Activated CD8-positive, alpha-beta T cell treated with anti-CD3 and anti-CD28 coated beads for 36 hours (primary cell): ENCODE results near the gene RAD51B. TPM values are rescaled to one million over a fixed set of nuclear protein-coding genes. Genes with fewer than 3 reads are reported as not detected.
"Not testable (repeated sequence)": the region's sequence is repeated elsewhere in the genome, so short reads cannot be mapped to it uniquely, and the experiment has no call there.

Experiments
- ATAC-seq: fragments of 200-7000 bp; cut with Tn5 transposase; one replicate; pipeline ENCODE4 v1.10.0; 2021; ENCODE audit warnings: mild to moderate bottlenecking, moderate library complexity
- CTCF ChIA-PET: fragments of 350-600 bp; sonication (Branson Sonifier 250); formaldehyde crosslinking; loops from one replicate; lab custom pipeline; 2021; ENCODE audit warnings: antibody characterized with exemption; lab: Charles Lee
- POLR2A ChIA-PET: fragments of 350-600 bp; sonication (Branson Sonifier 250); formaldehyde crosslinking; loops from one replicate; lab custom pipeline; 2021; ENCODE audit warnings: antibody characterized with exemption; lab: Charles Lee
- DNase-seq: peaks from one replicate; pipeline ENCODE4 v3.0.0-alpha.2; 2020
- H3K27ac Mint-ChIP-seq: one replicate; pipeline ENCODE4 v1.8.0; 2021; ENCODE audit warnings: mild to moderate bottlenecking, mixed read lengths
- H3K27me3 Mint-ChIP-seq: one replicate; pipeline ENCODE4 v1.8.0; 2021; ENCODE audit warnings: mixed read lengths
- H3K36me3 Mint-ChIP-seq: one replicate; pipeline ENCODE4 v1.8.0; 2021; ENCODE audit warnings: low read depth, mixed read lengths
- H3K4me1 Mint-ChIP-seq: one replicate; pipeline ENCODE4 v1.8.0; 2021; ENCODE audit warnings: low read depth, mixed read lengths
- H3K4me3 Mint-ChIP-seq: one replicate; pipeline ENCODE4 v1.8.0; 2021; ENCODE audit warnings: mild to moderate bottlenecking, moderate library complexity, mixed read lengths
- H3K9me3 Mint-ChIP-seq: one replicate; pipeline ENCODE4 v1.8.0; 2021; ENCODE audit warnings: mixed read lengths
- intact Hi-C: fragments of 100-400 bp; cut with micrococcal nuclease; formaldehyde crosslinking; loops from one replicate; pipeline ENCODE4 v1.10.0; 2022
- total RNA-seq, 2 experiments: library from RNA; stranded (reverse); gene quantifications; one replicate each; pipeline ENCODE4 v1.2.3, GENCODE V29; 2021
- TF ChIP-seq, protein P1 (sequence below): fragments of 200-600 bp; IDR thresholded peaks from one replicate; pipeline ENCODE4 v1.8.0; 2022; ENCODE audit warnings: antibody characterized with exemption, mild to moderate bottlenecking

Gene RAD51B
- total RNA-seq, 2 experiments from 2014 or later: 38.2 to 40.6 TPM

DNA sequence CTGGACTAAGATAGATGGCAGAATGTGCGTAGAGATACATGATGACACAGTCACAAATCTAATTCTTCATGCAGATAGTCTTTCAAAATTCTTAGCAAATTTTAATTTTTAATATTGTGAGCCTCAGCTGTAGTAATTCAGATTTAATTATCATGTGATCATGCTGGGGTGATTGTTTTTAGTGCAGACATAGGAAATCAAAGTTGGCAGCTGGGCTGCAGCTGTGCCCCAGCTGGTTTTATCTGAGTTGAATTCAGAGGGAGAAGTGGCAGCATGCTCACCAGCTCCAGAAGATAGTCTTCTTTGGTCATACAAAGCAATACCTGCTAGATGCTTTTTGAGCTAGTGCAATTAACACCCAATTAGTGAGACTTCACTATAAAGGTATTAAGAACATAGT, 292.9 kb downstream of the RAD51B start:
- H3K27me3 Mint-ChIP-seq: no peaks in the 10 kb centered on the region
- H3K9me3 Mint-ChIP-seq: no peaks in the 10 kb centered on the region
- H3K27ac Mint-ChIP-seq: no peak overlapping the region
- DNase-seq: no peak
- intact Hi-C loops: no loop called here
- no peak for ATAC-seq
- H3K4me3 Mint-ChIP-seq: no peak overlapping the region
- ChIA-PET CTCF (interaction anchor here (1.0 to 1.1 kb wide), 2 partner anchors 15 to 60 kb away, joined by 3 read pairs; no protein-coding TSS in a partner anchor), POLR2A (no interaction called here)
- TF ChIP-seq, protein P1, sequence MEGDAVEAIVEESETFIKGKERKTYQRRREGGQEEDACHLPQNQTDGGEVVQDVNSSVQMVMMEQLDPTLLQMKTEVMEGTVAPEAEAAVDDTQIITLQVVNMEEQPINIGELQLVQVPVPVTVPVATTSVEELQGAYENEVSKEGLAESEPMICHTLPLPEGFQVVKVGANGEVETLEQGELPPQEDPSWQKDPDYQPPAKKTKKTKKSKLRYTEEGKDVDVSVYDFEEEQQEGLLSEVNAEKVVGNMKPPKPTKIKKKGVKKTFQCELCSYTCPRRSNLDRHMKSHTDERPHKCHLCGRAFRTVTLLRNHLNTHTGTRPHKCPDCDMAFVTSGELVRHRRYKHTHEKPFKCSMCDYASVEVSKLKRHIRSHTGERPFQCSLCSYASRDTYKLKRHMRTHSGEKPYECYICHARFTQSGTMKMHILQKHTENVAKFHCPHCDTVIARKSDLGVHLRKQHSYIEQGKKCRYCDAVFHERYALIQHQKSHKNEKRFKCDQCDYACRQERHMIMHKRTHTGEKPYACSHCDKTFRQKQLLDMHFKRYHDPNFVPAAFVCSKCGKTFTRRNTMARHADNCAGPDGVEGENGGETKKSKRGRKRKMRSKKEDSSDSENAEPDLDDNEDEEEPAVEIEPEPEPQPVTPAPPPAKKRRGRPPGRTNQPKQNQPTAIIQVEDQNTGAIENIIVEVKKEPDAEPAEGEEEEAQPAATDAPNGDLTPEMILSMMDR: no peak
- no peaks in the 10 kb centered on the region for H3K36me3 Mint-ChIP-seq
- H3K4me1 Mint-ChIP-seq: peaks cover 25% of the 10 kb centered on the region

DNA sequence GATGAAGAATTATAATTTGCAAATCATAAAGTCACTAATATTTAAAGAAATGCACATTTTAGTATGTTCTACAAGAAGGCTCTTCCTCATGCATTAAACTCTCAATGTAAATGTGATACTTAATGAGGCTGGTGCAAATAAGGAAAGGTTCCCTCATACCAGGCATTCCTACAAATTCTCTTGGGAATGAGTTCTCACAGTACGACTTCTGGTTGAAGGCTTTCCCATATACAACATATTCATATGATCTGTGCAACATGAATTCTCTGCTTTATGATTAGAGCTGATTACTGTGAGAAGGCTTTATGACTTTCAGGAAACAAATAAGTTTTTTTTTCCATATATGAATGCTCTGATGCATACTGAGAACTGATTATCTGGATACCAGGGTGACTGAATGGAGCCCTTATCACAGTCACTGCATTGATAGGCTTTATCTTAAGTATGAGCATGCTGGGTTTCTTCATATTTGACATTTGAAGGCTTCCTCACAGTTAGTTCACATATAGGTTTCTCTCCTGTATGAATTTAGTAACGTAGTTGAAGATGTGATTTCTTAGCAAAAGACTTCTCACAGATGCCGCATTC, 293.9 kb downstream of the RAD51B start:
- intact Hi-C loops: no loop called here
- ATAC-seq (no peak), DNase-seq (no peak)
- no peaks in the 10 kb centered on the region for H3K9me3 Mint-ChIP-seq
- H3K27ac Mint-ChIP-seq: no peak overlapping the region
- H3K4me3 Mint-ChIP-seq: no peak overlapping the region
- TF ChIP-seq, protein P1: no peak
- CTCF ChIA-PET: no interaction called here
- POLR2A ChIA-PET: no interaction called here
- peaks cover 25% of the 10 kb centered on the region for H3K4me1 Mint-ChIP-seq
- H3K27me3 Mint-ChIP-seq: no peaks in the 10 kb centered on the region
- H3K36me3 Mint-ChIP-seq: no peaks in the 10 kb centered on the region

DNA sequence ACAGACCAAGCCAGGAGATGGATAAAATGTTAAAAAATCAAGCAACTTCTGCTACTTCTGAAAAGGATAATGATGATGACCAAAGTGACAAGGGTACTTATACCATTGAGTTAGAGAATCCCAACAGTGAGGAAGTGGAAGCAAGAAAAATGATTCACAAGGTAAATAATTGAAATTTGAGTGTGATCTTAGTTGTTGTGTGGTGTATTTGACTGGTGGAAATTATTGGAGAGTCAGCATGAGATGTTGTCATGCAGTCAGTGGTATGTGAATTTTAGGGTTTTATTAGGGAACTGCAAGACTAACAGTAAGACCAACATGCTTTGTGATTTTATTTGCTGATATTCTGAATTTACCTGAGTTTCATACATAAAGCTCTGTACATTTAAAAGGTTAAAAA, 296.4 kb downstream of the RAD51B start:
- H3K27ac Mint-ChIP-seq, POLR2A ChIA-PET: not testable (repeated sequence)

DNA sequence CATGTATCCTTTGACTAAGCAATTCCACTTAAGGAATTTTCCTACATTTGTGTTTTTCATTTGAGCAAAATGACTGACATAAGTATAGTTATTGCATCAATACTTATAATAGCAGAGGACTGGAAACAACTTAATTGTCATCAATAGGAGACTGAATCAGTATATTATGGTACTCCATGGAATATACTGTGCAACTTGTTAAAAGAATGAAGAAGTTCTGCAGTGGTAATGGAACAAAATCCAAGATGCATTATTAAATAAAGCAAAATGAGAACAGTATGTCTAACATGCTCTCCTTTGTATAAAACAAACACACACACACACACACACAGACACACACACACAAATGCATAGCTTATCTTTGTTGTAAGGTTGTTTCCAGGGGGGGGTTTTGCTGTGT, 303.1 kb downstream of the RAD51B start:
- H3K36me3 Mint-ChIP-seq: peaks cover 4% of the 10 kb centered on the region
- ChIA-PET POLR2A (no interaction called here), CTCF (interaction anchor here (1.7 kb wide), 1 partner anchor 178 kb away, joined by 3 read pairs; no protein-coding TSS in a partner anchor)
- no peak overlapping the region for H3K4me3 Mint-ChIP-seq
- peaks cover 7% of the 10 kb centered on the region for H3K9me3 Mint-ChIP-seq
- no peak for ATAC-seq
- TF ChIP-seq, protein P1: no peak
- no peak for DNase-seq
- intact Hi-C loops: no loop called here
- no peak overlapping the region for H3K27ac Mint-ChIP-seq
- no peaks in the 10 kb centered on the region for H3K4me1 Mint-ChIP-seq
- no peaks in the 10 kb centered on the region for H3K27me3 Mint-ChIP-seq

More for the DNA sequence above, 296.4 kb downstream of the RAD51B start:
- H3K4me3 Mint-ChIP-seq, DNase-seq, ATAC-seq, H3K27me3 Mint-ChIP-seq, H3K4me1 Mint-ChIP-seq, H3K36me3 Mint-ChIP-seq, intact Hi-C loops, CTCF ChIA-PET, H3K9me3 Mint-ChIP-seq: not testable (repeated sequence)

DNA sequence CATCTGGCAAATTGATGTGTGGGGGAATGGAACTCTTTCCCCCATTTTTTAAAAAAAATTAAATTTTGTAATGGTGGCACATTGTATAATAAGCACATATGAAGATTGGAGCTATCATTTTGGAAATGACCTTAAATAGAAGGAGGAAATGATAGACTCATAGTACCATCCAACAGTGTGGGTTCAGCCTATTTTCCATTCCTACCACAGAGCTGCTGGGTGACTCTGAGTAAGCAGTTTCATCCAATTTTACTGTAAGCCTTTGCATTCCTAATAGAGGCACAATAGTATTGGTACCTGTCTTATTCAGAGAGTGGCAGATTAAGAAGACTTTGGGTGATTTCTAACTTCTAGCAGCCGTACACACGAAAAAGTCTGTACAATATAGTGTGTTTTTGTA, 304.5 kb downstream of the RAD51B start:
- peaks cover 4% of the 10 kb centered on the region for H3K36me3 Mint-ChIP-seq
- DNase-seq (no peak), ATAC-seq (peak; percentile 55)
- ChIA-PET CTCF (interaction anchor here (0.7 to 1.7 kb wide), 3 partner anchors 18 to 180 kb away, joined by 3 to 4 read pairs (median 3); no protein-coding TSS in a partner anchor), POLR2A (interaction anchor here (0.6 kb wide), 1 partner anchor 304 kb away, joined by 3 read pairs; no protein-coding TSS in a partner anchor)
- H3K4me1 Mint-ChIP-seq: no peaks in the 10 kb centered on the region
- H3K9me3 Mint-ChIP-seq: peaks cover 7% of the 10 kb centered on the region
- intact Hi-C loops: no loop called here
- TF ChIP-seq, protein P1: no peak
- no peak overlapping the region for H3K4me3 Mint-ChIP-seq
- no peaks in the 10 kb centered on the region for H3K27me3 Mint-ChIP-seq
- no peak overlapping the region for H3K27ac Mint-ChIP-seq
